DOHH2 (cell line): Measurements from ENCODE around the gene ELF5.

ENCODE experiments used
- EZH2phosphoT487 ChIP-seq: fragments of 200-600 bp; sonication (generic); IDR thresholded peaks from 2 replicates; pipeline ENCODE4 v1.6.1; 2017; ENCODE audit warnings: borderline replicate concordance, mild to moderate bottlenecking, antibody characterized with exemption, low read length, moderate library complexity, mixed read lengths
- TF ChIP-seq, protein P1 (sequence below): fragments of 200-600 bp; sonication (generic); IDR thresholded peaks from one replicate; pipeline ENCODE4 v1.5.1; 2014; ENCODE audit warnings: antibody characterized with exemption, mild to moderate bottlenecking, low read depth, low read length; ENCODE audit not compliant: poor library complexity, severe bottlenecking

DNA sequence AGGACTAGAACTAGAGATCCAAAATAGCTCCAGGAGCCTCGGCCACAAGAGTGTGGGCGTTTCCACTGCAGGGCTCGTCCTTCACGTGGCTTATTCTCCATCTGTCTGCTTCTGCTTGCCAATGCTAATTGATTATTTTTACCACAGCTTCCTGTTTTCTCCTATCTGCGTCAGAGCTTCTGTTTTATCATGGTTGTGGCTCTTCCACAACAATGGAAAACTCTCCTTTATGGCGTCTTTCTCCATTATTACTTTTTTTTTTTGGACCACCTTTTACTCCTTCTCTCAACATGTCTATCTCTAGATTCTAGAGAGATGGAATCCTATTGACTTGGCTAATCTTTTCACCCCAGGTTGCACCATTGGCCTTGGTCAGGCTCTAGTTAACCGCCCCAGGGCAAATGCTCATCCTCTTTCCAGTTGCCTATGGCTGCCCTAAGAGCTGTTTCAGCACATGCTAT, 49.0 kb downstream of the ELF5 start:
- TF ChIP-seq, protein P1, sequence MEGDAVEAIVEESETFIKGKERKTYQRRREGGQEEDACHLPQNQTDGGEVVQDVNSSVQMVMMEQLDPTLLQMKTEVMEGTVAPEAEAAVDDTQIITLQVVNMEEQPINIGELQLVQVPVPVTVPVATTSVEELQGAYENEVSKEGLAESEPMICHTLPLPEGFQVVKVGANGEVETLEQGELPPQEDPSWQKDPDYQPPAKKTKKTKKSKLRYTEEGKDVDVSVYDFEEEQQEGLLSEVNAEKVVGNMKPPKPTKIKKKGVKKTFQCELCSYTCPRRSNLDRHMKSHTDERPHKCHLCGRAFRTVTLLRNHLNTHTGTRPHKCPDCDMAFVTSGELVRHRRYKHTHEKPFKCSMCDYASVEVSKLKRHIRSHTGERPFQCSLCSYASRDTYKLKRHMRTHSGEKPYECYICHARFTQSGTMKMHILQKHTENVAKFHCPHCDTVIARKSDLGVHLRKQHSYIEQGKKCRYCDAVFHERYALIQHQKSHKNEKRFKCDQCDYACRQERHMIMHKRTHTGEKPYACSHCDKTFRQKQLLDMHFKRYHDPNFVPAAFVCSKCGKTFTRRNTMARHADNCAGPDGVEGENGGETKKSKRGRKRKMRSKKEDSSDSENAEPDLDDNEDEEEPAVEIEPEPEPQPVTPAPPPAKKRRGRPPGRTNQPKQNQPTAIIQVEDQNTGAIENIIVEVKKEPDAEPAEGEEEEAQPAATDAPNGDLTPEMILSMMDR = no peak
- TF ChIP-seq EZH2phosphoT487 = no peak
